HCT116 (cell line): ENCODE data around the gene EIF2B4. TPM values are rescaled to one million over a fixed set of nuclear protein-coding genes. Genes with fewer than 3 reads are reported as not detected.
"Not testable (repeated sequence)": the region's sequence is repeated elsewhere in the genome, so short reads cannot be mapped to it uniquely, and the experiment has no call there.

ENCODE experiments used
- ATAC-seq: fragments of 200-7000 bp; cut with Tn5 transposase; 2 replicates; pipeline ENCODE4 v1.9.1; 2020; ENCODE audit warnings: mild to moderate bottlenecking, moderate library complexity
- BruUV-seq: library from RNA; stranded (reverse); fragments of 400-500 nt; replicated peaks from 2 replicates; lab custom pipeline; 2021; lab: Mats Ljungman, UMichigan
- CTCF ChIA-PET: fragments of 300-600 bp; sonication (Branson Sonifier 250); formaldehyde crosslinking; loops from one replicate; lab custom pipeline; 2021; ENCODE audit warnings: antibody characterized with exemption; lab: Charles Lee
- POLR2A ChIA-PET: fragments of 300-600, 350-600 bp; sonication (Branson Sonifier 250); formaldehyde crosslinking; loops from one replicate; lab custom pipeline; 2021; ENCODE audit warnings: antibody characterized with exemption; lab: Charles Lee
- RAD21 ChIA-PET, 2 experiments: fragments of 300-600 bp; sonication (Branson Sonifier 250); formaldehyde crosslinking; loops; one replicate each; lab custom pipeline; 2023; ENCODE audit warnings: low total read pairs in 2 of 2; ENCODE audit not compliant: uncharacterized antibody in 2 of 2, unreplicated experiment in 2 of 2, low non-redundant PET in 1 of 2; lab: Charles Lee
- DNase-seq: peaks from one replicate; pipeline ENCODE4 v3.0.0-alpha.2; 2010; ENCODE audit warnings: low read depth, low spot score
- H2AFZ ChIP-seq: fragments of 200-600 bp; shearing (Covaris generic), sonication (generic); 2 replicates; pipeline ENCODE4 v1.6.1; 2017; ENCODE audit warnings: low read depth, mixed run types, mixed read lengths, antibody characterized with exemption, low read length; ENCODE audit not compliant: poor library complexity, severe bottlenecking
- H3K27ac ChIP-seq: 2 replicates; pipeline ENCODE4 v1.5.1; 2012; ENCODE audit warnings: low read depth, low read length
- H3K27me3 ChIP-seq: fragments of 200-600 bp; sonication (generic); 2 replicates; pipeline ENCODE4 v1.6.1; 2016; ENCODE audit warnings: mixed run types, low read length, mixed read lengths; ENCODE audit not compliant: insufficient read depth
- H3K36me3 ChIP-seq, 2 experiments: fragments of 200-500 bp in 1 of 2; fragments of 200-600 bp in 1 of 2; sonication (Bioruptor generic) in 1 of 2; sonication (generic) in 1 of 2; 2 replicates each; pipeline versions ENCODE4 v1.5.1 to v1.6.1; 2014 to 2016; ENCODE audit warnings: low read length in 2 of 2, inconsistent platforms in 1 of 2, mixed read lengths in 1 of 2, mixed run types in 1 of 2; ENCODE audit not compliant: insufficient read depth in 2 of 2, control insufficient read depth in 1 of 2
- H3K4me1 ChIP-seq, 2 experiments: fragments of 200-600 bp in 1 of 2; sonication (generic) in 1 of 2; 2 replicates each; pipeline versions ENCODE4 v1.5.1 to v1.6.1; 2012 to 2017; ENCODE audit warnings: low read length in 2 of 2, inconsistent platforms in 1 of 2, mild to moderate bottlenecking in 1 of 2, mixed read lengths in 1 of 2, mixed run types in 1 of 2, moderate library complexity in 1 of 2; ENCODE audit not compliant: insufficient read depth in 2 of 2, control insufficient read depth in 1 of 2
- H3K4me2 ChIP-seq: fragments of 200-600 bp; sonication (generic); 2 replicates; pipeline ENCODE4 v1.6.1; 2017; ENCODE audit warnings: mixed run types, low read length, mixed read lengths
- H3K4me3 ChIP-seq, 2 experiments: fragments of 200-600 bp in 1 of 2; sonication (generic) in 1 of 2; replicated peaks in 1 of 2; 2 replicates each; pipeline ENCODE4 v1.5.1; 2011 to 2016; ENCODE audit warnings: low read length in 2 of 2, control low read depth in 1 of 2, low read depth in 1 of 2, mild to moderate bottlenecking in 1 of 2, mixed read lengths in 1 of 2, mixed run types in 1 of 2
- H3K79me2 ChIP-seq: fragments of 200-600 bp; sonication (generic); 2 replicates; pipeline ENCODE4 v1.6.1; 2017; ENCODE audit warnings: mild to moderate bottlenecking, mixed run types, low read length, moderate library complexity, mixed read lengths; ENCODE audit not compliant: insufficient read depth
- H3K9ac ChIP-seq: fragments of 200-600 bp; sonication (generic); 2 replicates; pipeline ENCODE4 v1.6.1; 2016; ENCODE audit warnings: low read length, mixed read lengths
- H3K9me2 ChIP-seq: fragments of 200-600 bp; sonication (generic), shearing (Covaris generic); 2 replicates; pipeline ENCODE4 v1.6.1; 2017; ENCODE audit warnings: mixed run types, mild to moderate bottlenecking, moderate library complexity; ENCODE audit not compliant: insufficient read depth
- H3K9me3 ChIP-seq, 2 experiments: fragments of 200-500 bp in 1 of 2; fragments of 200-600 bp in 1 of 2; sonication (Bioruptor generic) in 1 of 2; sonication (generic) in 1 of 2; 2 replicates each; pipeline ENCODE4 v1.6.1; 2014 to 2017; ENCODE audit warnings: low read length in 2 of 2, mixed read lengths in 2 of 2, inconsistent platforms in 1 of 2, low read depth in 1 of 2, mild to moderate bottlenecking in 1 of 2, mixed run types in 1 of 2, moderate library complexity in 1 of 2; ENCODE audit not compliant: control insufficient read depth in 1 of 2, insufficient read depth in 1 of 2
- H4K20me1 ChIP-seq: fragments of 200-600 bp; sonication (generic), shearing (Covaris generic); 2 replicates; pipeline ENCODE4 v1.6.1; 2017; ENCODE audit warnings: mixed run types, mild to moderate bottlenecking, moderate library complexity; ENCODE audit not compliant: insufficient read depth
- CEBPB ChIP-seq: IDR thresholded peaks from 2 replicates; pipeline ENCODE4 v1.6.1; 2012; ENCODE audit warnings: low read depth
- JUND ChIP-seq: IDR thresholded peaks from 2 replicates; pipeline ENCODE4 v1.6.1; 2012
- POLR2A ChIP-seq: IDR thresholded peaks from 2 replicates; pipeline ENCODE4 v1.7.0; 2011; ENCODE audit warnings: borderline replicate concordance; ENCODE audit not compliant: insufficient read depth, insufficient read length; ENCODE audit errors: extremely low read depth
- POLR2AphosphoS5 ChIP-seq: IDR thresholded peaks from 2 replicates; pipeline ENCODE4 v1.6.1; 2011; ENCODE audit warnings: mild to moderate bottlenecking, low read depth, low read length, moderate library complexity
- SIN3A ChIP-seq: IDR thresholded peaks from 2 replicates; pipeline ENCODE4 v1.6.1; 2012; ENCODE audit warnings: low read depth
- SRF ChIP-seq: IDR thresholded peaks from 2 replicates; pipeline ENCODE4 v1.6.1; 2012; ENCODE audit warnings: low read depth
- TCF7L2 ChIP-seq: IDR thresholded peaks from 2 replicates; pipeline ENCODE4 v1.7.0; 2011; ENCODE audit warnings: borderline replicate concordance, inconsistent platforms; ENCODE audit not compliant: insufficient read depth, insufficient read length; ENCODE audit errors: extremely low read depth
- ZFX ChIP-seq: fragments of 450-650 bp; IDR thresholded peaks from 2 replicates; pipeline ENCODE4 v1.6.1; 2017
- intact Hi-C: fragments of 100-400 bp; cut with micrococcal nuclease; formaldehyde crosslinking; loops from 2 replicates; pipeline ENCODE4 v1.10.0; 2022
- total RNA-seq: library from RNA; stranded (reverse); gene quantifications from one replicate; pipeline ENCODE4 v1.2.1, GENCODE V29; 2021; ENCODE audit not compliant: unreplicated experiment

Gene EIF2B4
- total RNA-seq, 1 experiment from 2014 or later = 43.8 TPM

DNA sequence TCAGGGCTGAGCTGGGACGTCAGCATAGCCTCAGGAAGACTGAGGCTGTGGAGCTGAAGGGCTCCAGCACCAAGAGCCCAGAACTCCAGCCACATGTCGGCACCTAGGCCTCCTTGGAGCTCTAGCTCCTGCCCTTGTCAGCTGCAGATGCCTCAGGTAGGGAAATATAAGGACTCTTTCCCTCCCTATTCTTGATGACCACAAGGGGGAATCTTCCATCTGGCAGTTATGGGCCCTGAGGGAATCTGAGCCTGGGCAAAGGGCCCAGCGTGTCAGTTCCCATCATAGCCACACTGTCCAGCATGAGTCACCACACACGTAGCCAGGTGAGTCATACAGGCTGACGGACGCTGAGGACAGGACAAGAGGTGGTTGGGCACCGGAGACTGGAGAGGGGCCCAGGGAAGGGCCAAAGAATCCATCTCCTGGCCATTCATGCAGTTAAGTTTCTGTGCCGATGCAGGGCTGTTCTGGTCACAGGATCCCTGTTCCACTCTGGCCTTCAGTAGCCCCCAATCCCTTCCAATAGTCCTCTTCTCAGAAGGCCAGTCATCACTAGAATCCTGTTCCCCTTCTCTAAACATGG, 49.1 kb downstream of the EIF2B4 start (continued):
- TF ChIP-seq SIN3A (peak; percentile 92), TCF7L2 (peak; percentile 62), CEBPB (no peak), ZFX (no peak)

DNA sequence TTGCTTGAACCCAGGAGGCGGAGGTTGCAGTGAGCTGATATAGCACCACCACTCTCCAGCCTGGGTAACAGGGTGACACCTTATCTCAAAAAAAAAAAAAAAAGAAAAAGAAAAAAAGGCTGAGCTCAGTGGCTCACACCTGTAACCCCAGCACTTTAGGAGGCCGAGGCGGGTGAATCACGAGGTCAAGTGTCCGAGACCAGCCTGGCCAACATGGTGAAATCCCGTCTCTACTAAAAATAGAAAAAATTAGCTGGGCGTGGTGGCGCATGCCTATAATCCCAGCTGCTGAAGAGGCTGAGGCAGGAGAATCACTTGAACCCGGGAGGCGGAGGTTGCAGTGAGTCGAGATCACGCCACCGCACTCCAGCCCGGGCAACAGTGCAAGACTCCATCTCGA, 50.3 kb downstream of the EIF2B4 start:
- POLR2A ChIA-PET, H4K20me1 ChIP-seq, BruUV-seq, RAD21 ChIA-PET, H3K4me3 ChIP-seq, H3K9me3 ChIP-seq, H3K9ac ChIP-seq, H3K9me2 ChIP-seq, H3K36me3 ChIP-seq, DNase-seq, ATAC-seq, H2AFZ ChIP-seq, H3K27ac ChIP-seq, H3K27me3 ChIP-seq: not testable (repeated sequence)
- intact Hi-C loops = loop anchor here (5.0 kb wide), 2 partner anchors 52 to 58 kb away; partner anchors contain the start of genes EIF2B4, SLC30A3 and SNX17
- peaks cover 24 to 40% of the 10 kb centered on the region in 2 experiments for H3K4me1 ChIP-seq
- peaks cover 15% of the 10 kb centered on the region for H3K79me2 ChIP-seq
- CTCF ChIA-PET = interaction anchor here (2.7 kb wide), 1 partner anchor 17 kb away, joined by 16 read pairs; no protein-coding TSS in a partner anchor
- peak overlapping the region; percentile 19; the same call in 1 of the 2 replicates for H3K4me2 ChIP-seq

DNA sequence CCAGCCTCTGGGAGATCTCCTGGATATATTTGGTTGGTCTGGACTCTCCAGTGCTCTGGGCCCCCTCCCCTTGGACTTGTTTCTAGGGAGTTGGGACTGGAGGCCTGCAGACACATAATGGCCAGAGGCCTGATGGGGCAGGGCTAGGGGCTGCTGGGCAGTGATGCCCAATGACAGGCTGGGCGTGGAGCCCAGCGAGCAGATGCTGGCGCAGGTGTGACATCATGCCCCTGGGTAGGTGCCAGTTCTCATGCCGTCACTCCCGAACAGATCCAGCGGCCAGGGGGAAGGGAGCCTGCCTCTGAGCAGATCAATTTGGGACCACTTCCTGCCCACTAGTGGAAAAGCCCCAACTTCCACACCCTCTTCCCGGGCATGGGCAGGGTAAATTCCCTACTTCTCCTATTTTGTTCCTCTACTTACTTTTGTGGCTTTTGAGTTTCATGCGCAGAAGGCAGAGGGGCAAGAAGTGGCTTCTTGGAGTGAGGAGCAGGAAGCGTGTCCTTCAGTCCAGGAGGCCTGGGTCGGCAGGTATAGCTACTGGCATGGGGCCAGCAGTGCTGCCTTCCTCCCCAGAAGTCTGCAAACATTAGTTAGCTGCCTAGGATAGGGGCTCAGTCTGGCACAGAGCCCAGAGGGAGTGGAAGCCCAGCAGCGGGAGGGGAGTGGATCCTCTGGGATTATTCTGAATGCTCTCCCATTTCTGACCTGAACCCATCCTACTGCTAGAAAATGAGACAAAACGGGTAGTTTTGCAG, 53.3 kb downstream of the EIF2B4 start:
- no peaks in the 10 kb centered on the region for H3K9me3 ChIP-seq
- no peak for TF ChIP-seq POLR2AphosphoS5
- no peak for TF ChIP-seq SRF
- no peak for TF ChIP-seq POLR2A
- no peak for TF ChIP-seq JUND
- H3K36me3 ChIP-seq = no peaks in the 10 kb centered on the region; a peak in 1 of 4 replicates
- ChIA-PET RAD21 (no interaction called here), CTCF (interaction anchor here (1.2 kb wide), 1 partner anchor 13 kb away, joined by 6 read pairs; no protein-coding TSS in a partner anchor), POLR2A (no interaction called here)
- no peak overlapping the region for H3K9ac ChIP-seq
- peaks cover 21 to 26% of the 10 kb centered on the region in 2 experiments for H3K4me1 ChIP-seq
- H4K20me1 ChIP-seq = no peaks in the 10 kb centered on the region
- H2AFZ ChIP-seq = no peak overlapping the region
- no peak overlapping the region for H3K27ac ChIP-seq
- ATAC-seq = no peak
- H3K27me3 ChIP-seq = no peaks in the 10 kb centered on the region
- peaks cover 5% of the 10 kb centered on the region for H3K79me2 ChIP-seq
- no peak for DNase-seq
- no peak overlapping the region for H3K4me2 ChIP-seq
- intact Hi-C loops = no loop called here
- H3K4me3 ChIP-seq = no peak overlapping the region
- no TSS peak for BruUV-seq
- H3K9me2 ChIP-seq = no peaks in the 10 kb centered on the region
